Neuronal stem cell (in vitro differentiated cells): ENCODE results near the gene P3H2.

ENCODE experiments used
- DNase-seq: peaks from one replicate; pipeline ENCODE4 v3.0.0-alpha.2; 2013; ENCODE audit warnings: low spot score
- H2AFZ ChIP-seq: one replicate; pipeline ENCODE4 v1.6.1; 2013; ENCODE audit warnings: mild to moderate bottlenecking, low read length, inconsistent platforms
- H2AK5ac ChIP-seq: 2 replicates; pipeline ENCODE4 v1.6.1; 2013; ENCODE audit warnings: low read depth, mild to moderate bottlenecking, inconsistent platforms, low read length, moderate library complexity, mixed read lengths
- H2BK120ac ChIP-seq: 2 replicates; pipeline ENCODE4 v1.6.1; 2013; ENCODE audit warnings: low read depth, mild to moderate bottlenecking, inconsistent platforms, low read length, moderate library complexity, mixed read lengths
- H2BK12ac ChIP-seq: one replicate; pipeline ENCODE4 v1.6.1; 2013; ENCODE audit warnings: low read length, inconsistent platforms
- H2BK15ac ChIP-seq: 2 replicates; pipeline ENCODE4 v1.6.1; 2013; ENCODE audit warnings: mild to moderate bottlenecking, low read length, inconsistent platforms, mixed read lengths
- H2BK5ac ChIP-seq: one replicate; pipeline ENCODE4 v1.6.1; 2013; ENCODE audit warnings: inconsistent platforms, mild to moderate bottlenecking, low read length, moderate library complexity
- H3K14ac ChIP-seq: one replicate; pipeline ENCODE4 v1.6.1; 2013; ENCODE audit warnings: low read length, inconsistent platforms
- H3K18ac ChIP-seq: 2 replicates; pipeline ENCODE4 v1.6.1; 2013; ENCODE audit warnings: low read length, inconsistent platforms
- H3K23ac ChIP-seq: 2 replicates; pipeline ENCODE4 v1.6.1; 2013; ENCODE audit warnings: low read depth, mild to moderate bottlenecking, mixed read lengths, low read length, inconsistent platforms; ENCODE audit not compliant: poor library complexity
- H3K27ac ChIP-seq: replicated peaks from 3 replicates; pipeline ENCODE4 v1.5.1; 2013; ENCODE audit warnings: low read length, inconsistent platforms
- H3K27me3 ChIP-seq, 3 experiments: 2 replicates each; pipeline ENCODE4 v1.6.1; 2013; ENCODE audit warnings: low read length in 3 of 3, mild to moderate bottlenecking in 2 of 3, inconsistent platforms in 1 of 3, low read depth in 1 of 3, mixed read lengths in 1 of 3, moderate library complexity in 1 of 3; ENCODE audit not compliant: control insufficient read depth in 3 of 3, insufficient read depth in 3 of 3
- H3K36me3 ChIP-seq, 2 donors: replicated peaks in 1 of 2; 2 replicates each; pipeline ENCODE4 v1.6.1; 2013; ENCODE audit warnings: low read length in 2 of 2; ENCODE audit not compliant: control insufficient read depth in 2 of 2, insufficient read depth in 2 of 2
- H3K4ac ChIP-seq: 2 replicates; pipeline ENCODE4 v1.6.1; 2013; ENCODE audit warnings: inconsistent platforms, mild to moderate bottlenecking, low read length, moderate library complexity
- H3K4me1 ChIP-seq, 2 donors: 1 replicate in 1 of 2; 2 replicates in 1 of 2; pipeline ENCODE4 v1.6.1; 2013; ENCODE audit warnings: low read length in 2 of 2, low read depth in 1 of 2; ENCODE audit not compliant: control insufficient read depth in 2 of 2, insufficient read depth in 1 of 2
- H3K4me2 ChIP-seq: one replicate; pipeline ENCODE4 v1.6.1; 2013; ENCODE audit warnings: mild to moderate bottlenecking, low read length, inconsistent platforms; ENCODE audit not compliant: insufficient read depth, poor library complexity, severe bottlenecking
- H3K4me3 ChIP-seq, 2 donors: 2 replicates each; pipeline ENCODE4 v1.5.1; 2013; ENCODE audit warnings: low read length in 2 of 2, mild to moderate bottlenecking in 2 of 2, inconsistent platforms in 1 of 2, moderate library complexity in 1 of 2
- H3K79me1 ChIP-seq: one replicate; pipeline ENCODE4 v1.6.1; 2013; ENCODE audit warnings: low read depth, mild to moderate bottlenecking, inconsistent platforms, low read length, moderate library complexity
- H3K9ac ChIP-seq: one replicate; pipeline ENCODE4 v1.6.1; 2013; ENCODE audit warnings: mild to moderate bottlenecking, low read depth, low read length, inconsistent platforms; ENCODE audit not compliant: poor library complexity
- H3K9me3 ChIP-seq, 2 donors: replicated peaks in 1 of 2; 2 replicates each; pipeline versions ENCODE3 to v1.6.1; 2013; ENCODE audit warnings: low read length in 2 of 2, mild to moderate bottlenecking in 2 of 2, inconsistent platforms in 1 of 2, low read depth in 1 of 2, mixed read lengths in 1 of 2, moderate library complexity in 1 of 2; ENCODE audit not compliant: control insufficient read depth in 2 of 2, insufficient read depth in 1 of 2
- H4K8ac ChIP-seq: one replicate; pipeline ENCODE4 v1.6.1; 2013; ENCODE audit warnings: low read depth, mild to moderate bottlenecking, inconsistent platforms, low read length, moderate library complexity
- H4K91ac ChIP-seq: one replicate; pipeline ENCODE4 v1.6.1; 2013; ENCODE audit warnings: low read length, low read depth, mild to moderate bottlenecking, inconsistent platforms; ENCODE audit not compliant: poor library complexity
- WGBS, 2 donors: extraction: QIAGEN DNeasy Blood & Tissue Kit; methylation state at CpG; one replicate each; pipeline ENCODE4 v1.1.7; 2013; ENCODE audit warnings: missing lambda C conversion rate in 2 of 2, mixed read lengths in 1 of 2; ENCODE audit not compliant: insufficient read length in 2 of 2, insufficient replicate concordance in 1 of 2; ENCODE audit errors: extremely low coverage in 2 of 2; 5-methylcytosine and 5-hydroxymethylcytosine counted together

P3H2 gene

GRCh38 chr3:190122198-190122771, 1.6 kb upstream of the P3H2 start:
- WGBS, 2 donors, result no CpG with 5 or more reads among the region's 8 CpGs
- no peak overlapping the region for H3K27ac ChIP-seq
- no peak overlapping the region for H4K8ac ChIP-seq
- no peak overlapping the region for H3K18ac ChIP-seq
- no peaks in the 10 kb centered on the region for H3K9me3 ChIP-seq
- no peaks in the 10 kb centered on the region for H3K79me1 ChIP-seq
- no peak overlapping the region for H2AK5ac ChIP-seq
- no peak overlapping the region for H2BK15ac ChIP-seq
- H3K4me3 ChIP-seq, result no peak overlapping the region
- no peaks in the 10 kb centered on the region for H3K27me3 ChIP-seq
- no peak overlapping the region for H2BK12ac ChIP-seq
- peaks cover 2 to 8% of the 10 kb centered on the region in 2 donors for H3K4me1 ChIP-seq
- no peak overlapping the region for H3K23ac ChIP-seq
- H3K36me3 ChIP-seq, result no peaks in the 10 kb centered on the region
- no peak overlapping the region for H3K4me2 ChIP-seq
- no peak overlapping the region for H3K9ac ChIP-seq
- H3K14ac ChIP-seq, result no peak overlapping the region
- H2AFZ ChIP-seq, result peak overlapping the region; percentile 2
- H4K91ac ChIP-seq, result no peak overlapping the region
- H2BK5ac ChIP-seq, result no peak overlapping the region
- DNase-seq, result no peak
- H2BK120ac ChIP-seq, result no peak overlapping the region
- H3K4ac ChIP-seq, result no peak overlapping the region

GRCh38 chr3:190121383-190121782, 686 bp upstream of the P3H2 start:
- no peak overlapping the region for H2BK15ac ChIP-seq
- no peak overlapping the region for H3K14ac ChIP-seq
- WGBS, 2 donors, result no CpG with 5 or more reads among the region's 12 CpGs
- no peak overlapping the region for H3K9ac ChIP-seq
- no peak overlapping the region for H3K18ac ChIP-seq
- no peak overlapping the region for H3K23ac ChIP-seq
- H3K4me2 ChIP-seq, result no peak overlapping the region
- H3K36me3 ChIP-seq, result no peaks in the 10 kb centered on the region
- H4K91ac ChIP-seq, result no peak overlapping the region
- no peak overlapping the region for H3K27ac ChIP-seq
- H2AK5ac ChIP-seq, result no peak overlapping the region
- no peak overlapping the region for H3K4ac ChIP-seq
- H4K8ac ChIP-seq, result no peak overlapping the region
- peaks cover 5 to 9% of the 10 kb centered on the region in 2 donors for H3K4me1 ChIP-seq
- no peaks in the 10 kb centered on the region for H3K79me1 ChIP-seq
- no peak overlapping the region for H2BK120ac ChIP-seq
- no peak overlapping the region for H2BK5ac ChIP-seq
- DNase-seq, result no peak
- H2AFZ ChIP-seq, result peak overlapping the region; percentile 99
- no peak overlapping the region for H2BK12ac ChIP-seq
- H3K27me3 ChIP-seq, result no peaks in the 10 kb centered on the region
- no peak overlapping the region for H3K4me3 ChIP-seq
- H3K9me3 ChIP-seq, result no peaks in the 10 kb centered on the region

- no peak overlapping the region for H3K27ac ChIP-seq
Measured at GRCh38 chr3:190121061-190121377, 322 bp upstream of the P3H2 start.

GRCh38 chr3:190119461-190120268, 1.0 kb downstream of the P3H2 start:
- H3K9ac ChIP-seq, result peak overlapping the region; percentile 26
- peak overlapping the region; percentile 45 for H2BK15ac ChIP-seq
- WGBS, 2 donors, result no CpG with 5 or more reads among the region's 9 CpGs
- peak overlapping the region; percentile 48 for H2BK5ac ChIP-seq
- H3K27ac ChIP-seq, result no peak overlapping the region
- H3K18ac ChIP-seq, result peak overlapping the region; percentile 95
- peak overlapping the region; percentile 91 for H3K4me2 ChIP-seq
- H2BK12ac ChIP-seq, result no peak overlapping the region
- H3K4me1 ChIP-seq, result peaks cover 5 to 9% of the 10 kb centered on the region in 2 donors
- no peak overlapping the region for H4K8ac ChIP-seq
- H3K14ac ChIP-seq, result no peak overlapping the region
- H4K91ac ChIP-seq, result no peak overlapping the region
- H3K23ac ChIP-seq, result peak overlapping the region; percentile 29
- no peak overlapping the region for H3K4ac ChIP-seq
- H2AFZ ChIP-seq, result peak overlapping the region; percentile 99
- H3K36me3 ChIP-seq, result no peaks in the 10 kb centered on the region
- no peak for DNase-seq
- H3K4me3 ChIP-seq, result peak overlapping the region; percentile 73 to 92
- no peak overlapping the region for H2BK120ac ChIP-seq
- no peaks in the 10 kb centered on the region for H3K9me3 ChIP-seq
- no peaks in the 10 kb centered on the region for H3K27me3 ChIP-seq
- H3K79me1 ChIP-seq, result no peaks in the 10 kb centered on the region
- no peak overlapping the region for H2AK5ac ChIP-seq

More at GRCh38 chr3:190121061-190121377, 322 bp upstream of the P3H2 start:
- H4K8ac ChIP-seq, result no peak overlapping the region
- no peak for DNase-seq
- H2BK5ac ChIP-seq, result no peak overlapping the region
- peaks cover 5 to 9% of the 10 kb centered on the region in 2 donors for H3K4me1 ChIP-seq
- H2AK5ac ChIP-seq, result no peak overlapping the region
- no peaks in the 10 kb centered on the region for H3K79me1 ChIP-seq
- no peak overlapping the region for H3K9ac ChIP-seq
- no peak overlapping the region for H3K4me2 ChIP-seq
- no peak overlapping the region for H3K14ac ChIP-seq
- H2BK15ac ChIP-seq, result no peak overlapping the region
- H3K18ac ChIP-seq, result no peak overlapping the region
- H3K23ac ChIP-seq, result no peak overlapping the region
- H3K4ac ChIP-seq, result no peak overlapping the region
- H3K27me3 ChIP-seq, result no peaks in the 10 kb centered on the region
- no CpG with 5 or more reads among the region's 13 CpGs for WGBS, 2 donors
- no peaks in the 10 kb centered on the region for H3K9me3 ChIP-seq
- peak overlapping the region; percentile 99 for H2AFZ ChIP-seq
- no peak overlapping the region for H2BK12ac ChIP-seq
- no peaks in the 10 kb centered on the region for H3K36me3 ChIP-seq
- H4K91ac ChIP-seq, result no peak overlapping the region
- no peak overlapping the region for H2BK120ac ChIP-seq
- H3K4me3 ChIP-seq, result peak overlapping the region in 1 of 2 donors; percentile 73
